AG04449 (cell line): ENCODE measurements around the gene TNFRSF8.

Source experiments
- CTCF ChIA-PET: fragments of 350-600 bp; formaldehyde crosslinking; extraction: SDS; loops from one replicate; lab custom pipeline; 2021; ENCODE audit warnings: antibody characterized with exemption; lab: Yijun Ruan, JAX
- POLR2A ChIA-PET: fragments of 400-600, 350-600 bp; formaldehyde crosslinking; extraction: SDS; loops from one replicate; lab custom pipeline; 2020; ENCODE audit warnings: antibody characterized with exemption, inconsistent platforms; lab: Yijun Ruan, JAX
- DNase-seq: peaks from one replicate; pipeline ENCODE4 v3.0.0-alpha.2; 2010; ENCODE audit warnings: low read depth, low spot score
- H3K4me3 ChIP-seq: 2 replicates; pipeline ENCODE4 v1.5.1; 2011; ENCODE audit warnings: low read depth, mild to moderate bottlenecking, control low read depth, low read length
- TF ChIP-seq, protein P1 (sequence below): IDR thresholded peaks from one replicate; pipeline ENCODE4 v1.5.1; 2011; ENCODE audit warnings: mild to moderate bottlenecking, moderate library complexity, low read length, control low read depth, inconsistent platforms; ENCODE audit not compliant: insufficient read depth; ENCODE audit errors: missing control alignments

TNFRSF8 gene

DNA sequence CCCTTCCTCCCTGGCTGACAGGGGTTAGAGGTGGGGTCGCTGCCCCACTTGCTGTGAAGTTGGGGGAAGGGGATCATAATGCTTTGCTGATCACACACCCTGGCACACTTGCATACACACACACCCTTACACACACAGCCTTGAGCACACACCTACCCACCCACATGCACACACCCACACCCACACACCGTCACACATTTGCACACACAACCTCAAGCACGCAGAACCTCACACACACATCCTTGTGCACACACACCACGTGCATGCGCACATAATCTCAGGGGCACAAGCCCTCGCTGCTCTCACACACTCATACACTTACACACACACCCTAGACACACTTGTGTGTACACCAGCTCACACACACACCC is 16.4 kb upstream of the TNFRSF8 start:
- CTCF ChIA-PET: no interaction called here
- POLR2A ChIA-PET: no interaction called here
- no peak for DNase-seq
- TF ChIP-seq, protein P1, sequence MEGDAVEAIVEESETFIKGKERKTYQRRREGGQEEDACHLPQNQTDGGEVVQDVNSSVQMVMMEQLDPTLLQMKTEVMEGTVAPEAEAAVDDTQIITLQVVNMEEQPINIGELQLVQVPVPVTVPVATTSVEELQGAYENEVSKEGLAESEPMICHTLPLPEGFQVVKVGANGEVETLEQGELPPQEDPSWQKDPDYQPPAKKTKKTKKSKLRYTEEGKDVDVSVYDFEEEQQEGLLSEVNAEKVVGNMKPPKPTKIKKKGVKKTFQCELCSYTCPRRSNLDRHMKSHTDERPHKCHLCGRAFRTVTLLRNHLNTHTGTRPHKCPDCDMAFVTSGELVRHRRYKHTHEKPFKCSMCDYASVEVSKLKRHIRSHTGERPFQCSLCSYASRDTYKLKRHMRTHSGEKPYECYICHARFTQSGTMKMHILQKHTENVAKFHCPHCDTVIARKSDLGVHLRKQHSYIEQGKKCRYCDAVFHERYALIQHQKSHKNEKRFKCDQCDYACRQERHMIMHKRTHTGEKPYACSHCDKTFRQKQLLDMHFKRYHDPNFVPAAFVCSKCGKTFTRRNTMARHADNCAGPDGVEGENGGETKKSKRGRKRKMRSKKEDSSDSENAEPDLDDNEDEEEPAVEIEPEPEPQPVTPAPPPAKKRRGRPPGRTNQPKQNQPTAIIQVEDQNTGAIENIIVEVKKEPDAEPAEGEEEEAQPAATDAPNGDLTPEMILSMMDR: no peak
- no peak overlapping the region for H3K4me3 ChIP-seq

DNA sequence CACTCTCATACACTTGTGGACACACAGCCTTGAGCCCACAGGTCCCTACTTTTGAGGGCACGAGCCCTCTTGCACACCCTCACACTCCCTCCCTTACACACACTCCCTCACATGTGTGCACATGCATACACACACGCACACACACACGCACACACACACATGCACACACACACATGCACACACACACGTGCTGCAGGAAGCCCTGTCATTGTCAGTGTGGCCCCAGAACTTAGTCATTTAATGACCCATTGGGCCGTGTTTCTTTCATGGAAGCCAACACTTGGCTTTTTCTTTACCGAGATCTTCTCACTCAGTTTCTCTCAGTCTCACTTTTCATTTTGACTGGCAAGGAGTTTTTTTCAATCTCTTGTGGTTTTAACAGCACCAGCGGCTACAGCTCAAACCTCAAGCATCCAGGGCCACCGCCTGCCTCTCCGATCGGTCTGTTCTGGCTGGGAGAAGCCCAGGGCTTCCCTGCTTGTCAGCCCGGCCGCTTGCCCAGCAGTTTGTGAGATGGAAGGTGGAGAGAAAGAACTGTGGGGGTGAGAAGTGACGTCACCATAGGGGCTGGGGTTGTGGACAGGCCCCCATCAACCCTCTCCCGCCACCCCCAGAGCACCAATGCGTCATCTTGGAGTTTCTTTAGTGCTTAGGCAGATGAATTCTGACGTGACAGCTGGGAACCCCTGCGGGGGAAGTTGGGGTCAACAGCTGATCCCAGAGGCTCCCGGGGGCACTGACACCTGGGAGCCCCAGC is 15.8 kb upstream of the TNFRSF8 start:
- TF ChIP-seq, protein P1: no peak
- DNase-seq: no peak
- ChIA-PET CTCF (no interaction called here), POLR2A (no interaction called here)
- no peak overlapping the region for H3K4me3 ChIP-seq

- H3K4me3 ChIP-seq: no peak overlapping the region
- TF ChIP-seq, protein P1: no peak
- ChIA-PET POLR2A (no interaction called here), CTCF (no interaction called here)
- DNase-seq: no peak
These were observed 14.7 kb upstream of the TNFRSF8 start for GRCh38 chr1:12048372-12048771.

DNA sequence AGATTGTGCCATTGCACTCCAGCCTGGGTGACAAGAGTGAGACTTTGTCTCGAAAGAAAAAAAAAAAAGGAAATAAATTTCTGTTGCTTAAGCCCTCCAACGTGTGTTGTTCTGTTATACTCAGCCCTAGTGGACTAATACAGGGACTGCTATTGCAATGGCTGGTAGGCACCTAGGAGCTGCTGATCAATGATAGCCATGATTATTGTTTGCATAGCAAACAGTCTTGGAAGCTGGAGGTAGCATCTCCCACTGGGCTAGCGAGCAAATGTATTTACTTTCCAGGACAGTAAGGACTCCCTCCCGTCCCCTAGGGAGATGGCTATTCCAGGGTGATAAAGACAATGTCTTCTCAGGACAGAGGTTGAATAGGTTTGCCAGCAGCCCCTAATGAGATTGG is 13.5 kb upstream of the TNFRSF8 start:
- no peak overlapping the region for H3K4me3 ChIP-seq
- TF ChIP-seq, protein P1: no peak
- no peak for DNase-seq
- ChIA-PET CTCF (interaction anchor here (3.0 kb wide), 1 partner anchor 30 kb away, joined by 15 read pairs; no protein-coding TSS in a partner anchor), POLR2A (no interaction called here)

GRCh38 chr1:12051361-12051760 is 11.7 kb upstream of the TNFRSF8 start:
- TF ChIP-seq, protein P1: no peak
- POLR2A ChIA-PET: no interaction called here
- no peak for DNase-seq
- H3K4me3 ChIP-seq: no peak overlapping the region
- CTCF ChIA-PET: interaction anchor here (0.9 to 3.0 kb wide), 4 partner anchors 19 to 37 kb away, joined by 3 to 15 read pairs (median 4); no protein-coding TSS in a partner anchor

DNA sequence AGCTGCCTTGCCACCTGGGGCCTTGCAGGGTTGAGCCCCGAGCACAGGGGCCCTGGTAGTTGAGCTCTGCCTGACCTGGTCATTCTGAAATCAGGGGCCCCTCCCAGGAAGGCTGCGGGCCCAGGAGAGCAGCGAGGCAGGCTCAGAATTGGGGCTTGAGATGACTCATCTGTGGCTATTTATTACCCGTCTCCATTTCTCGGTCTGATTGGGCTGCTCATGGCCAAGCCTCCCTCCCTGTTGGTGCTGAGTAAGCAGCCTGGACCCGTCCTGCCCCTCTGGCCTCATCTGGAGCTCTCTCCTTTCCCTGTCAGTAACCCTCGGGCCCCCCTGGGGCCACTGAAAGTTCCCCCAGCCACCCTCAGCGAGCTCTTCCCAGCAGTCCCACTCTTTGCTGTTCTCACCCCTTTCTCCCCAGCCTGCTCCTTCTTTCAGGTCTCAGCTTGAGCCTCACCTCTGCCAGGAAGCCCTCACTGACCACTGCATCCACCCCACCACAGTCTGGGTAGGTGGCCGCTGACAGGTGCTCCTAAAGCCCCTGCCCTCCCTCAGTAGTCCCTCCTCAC is 11.0 kb upstream of the TNFRSF8 start:
- CTCF ChIA-PET: interaction anchor here (0.9 to 3.0 kb wide), 4 partner anchors 20 to 36 kb away, joined by 3 to 15 read pairs (median 4); no protein-coding TSS in a partner anchor
- TF ChIP-seq, protein P1: no peak
- no peak overlapping the region for H3K4me3 ChIP-seq
- DNase-seq: no peak
- POLR2A ChIA-PET: interaction anchor here (0.7 kb wide), 1 partner anchor 70 kb away, joined by 3 read pairs; no protein-coding TSS in a partner anchor
